SH-SY5Y (cell line): ENCODE data around the gene SEMA4D.

Experiments used
- GATA2 ChIP-seq: IDR thresholded peaks from 2 replicates; pipeline ENCODE4 v1.6.1; 2011; ENCODE audit warnings: mild to moderate bottlenecking, low read depth, low read length
- GATA3 ChIP-seq: IDR thresholded peaks from 2 replicates; pipeline ENCODE4 v1.6.1; 2011; ENCODE audit warnings: low read depth, mild to moderate bottlenecking, low read length, moderate library complexity

GRCh38 chr9:89522959-89523285 lies 25.0 kb upstream of the SEMA4D start:
- TF ChIP-seq GATA2 (no peak), GATA3 (no peak)
